ENCODE data around the gene ALDH3A2.

The ALDH3A2 gene

GRCh38 chr17:19659366-19660177, 11.0 kb downstream of the ALDH3A2 start:
- Mint-ChIP-seq H3K4me3 (no peak overlapping the region), H3K36me3 (ENCODE audit: low read depth) (peaks cover 74% of the 10 kb centered on the region), H3K9me3 (no peaks in the 10 kb centered on the region), H3K27me3 (ENCODE audit: low read depth) (no peaks in the 10 kb centered on the region), H3K27ac (no peak overlapping the region), H3K4me1 (no peaks in the 10 kb centered on the region)
- TF ChIP-seq CTCF (IDR thresholded peaks at IDR 0.05; ENCODE audit: unreplicated experiment in 3 of 3), result no peak

GRCh38 chr17:19660219-19660870, 11.8 kb downstream of the ALDH3A2 start:
- H3K27ac Mint-ChIP-seq, result no peak overlapping the region
- peaks cover 73% of the 10 kb centered on the region for H3K36me3 Mint-ChIP-seq (ENCODE audit: low read depth)
- H3K27me3 Mint-ChIP-seq (ENCODE audit: low read depth), result no peaks in the 10 kb centered on the region
- no peak for TF ChIP-seq CTCF (IDR thresholded peaks at IDR 0.05; ENCODE audit: unreplicated experiment in 3 of 3)
- no peak overlapping the region for H3K4me3 Mint-ChIP-seq
- H3K9me3 Mint-ChIP-seq, result no peaks in the 10 kb centered on the region
- H3K4me1 Mint-ChIP-seq, result no peaks in the 10 kb centered on the region

- no peaks in the 10 kb centered on the region for H3K27me3 Mint-ChIP-seq (ENCODE audit: low read depth)
- no peaks in the 10 kb centered on the region for H3K4me1 Mint-ChIP-seq
- H3K27ac Mint-ChIP-seq, result no peak overlapping the region
- no peak for TF ChIP-seq CTCF (IDR thresholded peaks at IDR 0.05; ENCODE audit: unreplicated experiment in 3 of 3)
- H3K4me3 Mint-ChIP-seq, result no peak overlapping the region
- no peaks in the 10 kb centered on the region for H3K9me3 Mint-ChIP-seq
- H3K36me3 Mint-ChIP-seq (ENCODE audit: low read depth), result peaks cover 73% of the 10 kb centered on the region
Measured at GRCh38 chr17:19661121-19661520, 12.6 kb downstream of the ALDH3A2 start.

- Mint-ChIP-seq H3K9me3 (no peaks in the 10 kb centered on the region), H3K27me3 (ENCODE audit: low read depth) (no peaks in the 10 kb centered on the region), H3K27ac (no peak overlapping the region), H3K4me3 (no peak overlapping the region), H3K4me1 (no peaks in the 10 kb centered on the region), H3K36me3 (ENCODE audit: low read depth) (peaks cover 61% of the 10 kb centered on the region)
- no peak for TF ChIP-seq CTCF (IDR thresholded peaks at IDR 0.05; ENCODE audit: unreplicated experiment in 3 of 3)
Measured at GRCh38 chr17:19663097-19663496, 14.5 kb downstream of the ALDH3A2 start.

- no peak overlapping the region for H3K27ac Mint-ChIP-seq
- no peaks in the 10 kb centered on the region for H3K4me1 Mint-ChIP-seq
- H3K9me3 Mint-ChIP-seq, result no peaks in the 10 kb centered on the region
- peaks cover 55% of the 10 kb centered on the region for H3K36me3 Mint-ChIP-seq (ENCODE audit: low read depth)
- no peak overlapping the region for H3K4me3 Mint-ChIP-seq
- TF ChIP-seq CTCF (IDR thresholded peaks at IDR 0.05; ENCODE audit: unreplicated experiment in 3 of 3), result no peak
- no peaks in the 10 kb centered on the region for H3K27me3 Mint-ChIP-seq (ENCODE audit: low read depth)
Measured at GRCh38 chr17:19664136-19664820, 15.7 kb downstream of the ALDH3A2 start.

Data from nephron (organoid).